Immature natural killer cell (primary cell): ENCODE data around the gene TBC1D16. TPM values are rescaled to one million over a fixed set of nuclear protein-coding genes. Genes with fewer than 3 reads are reported as not detected.
"Not testable (repeated sequence)": the region's sequence is repeated elsewhere in the genome, so short reads cannot be mapped to it uniquely, and the experiment has no call there.

Experiments used
- DNase-seq, 3 donors: peaks; one replicate each; pipeline ENCODE4 v3.0.0; 2022; ENCODE audit warnings: mixed read lengths in 1 of 3
- H3K27ac Mint-ChIP-seq, 6 donors: one replicate each; pipeline ENCODE4 v1.8.0; 2020; ENCODE audit warnings: mixed read lengths in 6 of 6, mild to moderate bottlenecking in 5 of 6, inconsistent platforms in 4 of 6, moderate library complexity in 3 of 6
- H3K27me3 Mint-ChIP-seq, 3 donors: one replicate each; pipeline ENCODE4 v1.8.0; 2020 to 2021; ENCODE audit warnings: low read depth in 3 of 3, mild to moderate bottlenecking in 3 of 3, mixed read lengths in 3 of 3, moderate library complexity in 3 of 3, inconsistent platforms in 1 of 3
- H3K36me3 Mint-ChIP-seq, 3 donors: one replicate each; pipeline ENCODE4 v1.8.0; 2020; ENCODE audit warnings: mixed read lengths in 3 of 3, inconsistent platforms in 2 of 3, mild to moderate bottlenecking in 2 of 3
- H3K4me1 Mint-ChIP-seq, 2 donors: one replicate each; pipeline ENCODE4 v1.8.0; 2020; ENCODE audit warnings: inconsistent platforms in 2 of 2, mild to moderate bottlenecking in 2 of 2, mixed read lengths in 2 of 2, moderate library complexity in 1 of 2
- H3K4me3 Mint-ChIP-seq, 5 donors: one replicate each; pipeline ENCODE4 v1.8.0; 2020; ENCODE audit warnings: mild to moderate bottlenecking in 5 of 5, mixed read lengths in 5 of 5, inconsistent platforms in 3 of 5, moderate library complexity in 3 of 5
- H3K9me3 Mint-ChIP-seq, 6 donors: one replicate each; pipeline ENCODE4 v1.8.0; 2020; ENCODE audit warnings: mild to moderate bottlenecking in 6 of 6, mixed read lengths in 6 of 6, inconsistent platforms in 4 of 6, moderate library complexity in 3 of 6
- polyA plus RNA-seq, 3 donors: library from polyadenylated mRNA; unstranded; fragments of 300-500 nt; fragmentation: Illumina TruSeq; gene quantifications; one replicate each; pipeline ENCODE4 v1.2.3, GENCODE V29; 2021

TBC1D16 gene
- polyA plus RNA-seq, 3 donors from 2014 or later: 0.27 TPM; not detected in 2

DNA sequence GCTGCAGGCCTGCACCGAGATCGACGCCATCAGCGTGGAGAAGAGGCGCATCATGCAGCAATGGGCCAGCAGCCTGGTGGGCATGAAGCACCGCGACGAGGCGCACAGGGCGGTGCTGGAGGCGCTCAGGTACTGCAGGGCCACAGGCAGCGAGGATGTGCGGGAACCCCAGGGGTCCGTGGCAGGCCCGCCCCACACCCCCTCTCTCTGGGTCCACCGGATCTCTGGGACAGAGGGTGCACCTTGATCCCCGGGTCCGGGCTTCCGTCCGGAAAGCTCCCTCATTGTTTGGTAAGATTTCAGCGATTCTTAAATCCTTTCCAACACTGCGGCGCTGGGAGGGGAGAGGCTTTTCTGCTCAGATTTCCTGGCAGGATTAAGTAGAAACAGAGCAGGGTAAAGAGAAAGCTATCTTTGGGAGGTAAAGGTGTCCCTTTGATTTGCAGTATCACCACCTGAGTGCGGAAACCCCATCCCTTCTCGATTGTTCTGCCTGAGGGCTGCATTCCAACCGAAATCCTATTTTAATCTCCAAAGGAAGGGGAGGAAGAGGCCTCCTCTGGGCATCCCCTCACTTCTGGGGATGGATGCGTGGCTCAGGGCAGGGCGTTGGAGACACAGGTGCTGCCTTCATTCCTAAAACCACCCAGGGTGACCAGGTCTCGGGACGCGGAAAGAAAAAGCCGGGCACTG lies 30.0 kb upstream of the TBC1D16 start:
- no peaks in the 10 kb centered on the region for H3K4me1 Mint-ChIP-seq
- no peak overlapping the region for H3K4me3 Mint-ChIP-seq
- H3K27ac Mint-ChIP-seq: no peak overlapping the region
- no peaks in the 10 kb centered on the region for H3K9me3 Mint-ChIP-seq
- no peak for DNase-seq
- no peaks in the 10 kb centered on the region for H3K36me3 Mint-ChIP-seq
- peaks cover 0 to 7% (median 0%) of the 10 kb centered on the region in 3 donors for H3K27me3 Mint-ChIP-seq

DNA sequence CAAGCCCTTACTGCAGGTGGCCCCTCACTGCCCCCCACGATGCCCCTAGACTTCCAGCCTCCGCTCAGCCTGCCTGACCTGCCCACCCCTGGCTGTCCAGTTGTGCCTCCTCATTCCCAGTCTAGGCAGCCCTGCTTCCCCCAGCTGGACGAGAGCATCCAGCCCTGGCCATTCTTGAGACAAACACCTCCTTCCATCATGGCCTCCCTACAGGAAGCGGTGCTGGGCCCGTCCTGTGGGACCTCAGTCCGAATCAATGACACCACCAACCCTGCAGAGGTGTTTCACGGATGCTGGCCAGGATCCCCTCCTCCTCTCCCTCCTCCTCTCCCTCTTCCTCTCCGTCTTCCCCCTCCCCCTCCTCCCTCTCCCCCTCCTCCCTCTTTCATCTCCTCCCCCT lies 29.0 kb upstream of the TBC1D16 start:
- no peaks in the 10 kb centered on the region for H3K36me3 Mint-ChIP-seq
- peaks cover 0 to 10% (median 0%) of the 10 kb centered on the region in 3 donors for H3K27me3 Mint-ChIP-seq
- H3K9me3 Mint-ChIP-seq: no peaks in the 10 kb centered on the region
- DNase-seq: no peak
- no peak overlapping the region for H3K4me3 Mint-ChIP-seq
- no peaks in the 10 kb centered on the region for H3K4me1 Mint-ChIP-seq
- no peak overlapping the region for H3K27ac Mint-ChIP-seq

DNA sequence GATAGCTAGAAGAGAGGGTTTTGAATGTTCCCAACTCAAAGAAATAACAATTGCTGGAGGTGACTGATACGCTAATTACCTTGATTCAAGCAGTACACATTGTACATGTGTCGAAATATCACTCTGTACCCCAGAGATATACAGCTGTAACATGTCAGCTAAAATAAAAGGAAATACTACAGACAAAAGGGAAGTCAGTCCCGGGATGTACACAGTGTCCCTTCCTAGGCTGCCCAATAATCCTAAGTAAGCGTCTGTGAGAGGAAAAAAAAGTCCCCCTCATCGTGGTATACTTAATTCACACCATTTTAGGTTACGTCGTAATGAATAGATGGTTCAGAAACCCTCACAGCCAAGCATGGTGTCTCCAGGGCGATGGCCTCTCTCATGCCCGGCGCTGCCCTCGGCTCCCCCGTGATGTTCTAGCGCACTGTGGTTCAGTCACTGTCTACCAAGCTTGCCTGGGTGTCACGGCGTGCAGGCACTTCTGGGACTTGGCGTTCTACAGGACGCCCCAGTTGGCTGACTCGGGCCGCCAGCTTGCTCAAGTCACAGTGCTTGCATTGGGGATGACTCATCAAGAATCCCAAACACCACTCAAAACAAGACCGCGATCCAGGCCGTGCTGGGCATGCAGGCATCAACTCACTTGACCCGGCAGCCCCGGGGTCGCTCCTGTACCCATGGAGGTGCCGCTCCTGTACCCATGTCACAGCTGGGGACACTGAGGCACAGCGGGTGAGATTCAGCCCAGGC lies 28.3 kb upstream of the TBC1D16 start:
- Mint-ChIP-seq H3K4me3 (no peak overlapping the region), H3K4me1 (no peaks in the 10 kb centered on the region), H3K36me3 (no peaks in the 10 kb centered on the region), H3K27ac (no peak overlapping the region), H3K9me3 (no peaks in the 10 kb centered on the region), H3K27me3 (peaks cover 0 to 5% (median 0%) of the 10 kb centered on the region in 3 donors)
- no peak for DNase-seq

DNA sequence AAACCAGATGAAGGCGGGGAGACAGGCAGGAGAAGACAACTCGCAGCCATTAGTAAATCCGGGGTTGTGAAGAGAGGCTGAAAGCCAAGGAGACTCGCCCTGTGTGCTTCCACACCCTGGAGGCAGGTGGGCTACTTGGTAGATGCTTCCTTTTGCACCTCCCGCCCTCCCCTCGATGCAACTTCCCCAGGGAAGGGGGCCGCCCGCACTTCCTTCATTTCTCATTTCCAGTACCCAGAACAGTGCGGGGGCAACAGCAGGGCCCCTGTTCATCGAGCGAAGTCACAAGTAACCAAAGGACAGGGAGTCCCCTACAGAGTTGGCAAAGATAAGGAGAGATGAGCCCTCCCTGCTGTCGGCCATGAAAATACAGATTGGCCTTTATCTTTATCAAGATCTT lies 25.7 kb upstream of the TBC1D16 start:
- no peak for DNase-seq
- Mint-ChIP-seq H3K27me3 (peaks cover 0 to 5% (median 0%) of the 10 kb centered on the region in 3 donors), H3K9me3 (no peaks in the 10 kb centered on the region), H3K36me3 (no peaks in the 10 kb centered on the region), H3K27ac (no peak overlapping the region), H3K4me1 (no peaks in the 10 kb centered on the region), H3K4me3 (no peak overlapping the region)

DNA sequence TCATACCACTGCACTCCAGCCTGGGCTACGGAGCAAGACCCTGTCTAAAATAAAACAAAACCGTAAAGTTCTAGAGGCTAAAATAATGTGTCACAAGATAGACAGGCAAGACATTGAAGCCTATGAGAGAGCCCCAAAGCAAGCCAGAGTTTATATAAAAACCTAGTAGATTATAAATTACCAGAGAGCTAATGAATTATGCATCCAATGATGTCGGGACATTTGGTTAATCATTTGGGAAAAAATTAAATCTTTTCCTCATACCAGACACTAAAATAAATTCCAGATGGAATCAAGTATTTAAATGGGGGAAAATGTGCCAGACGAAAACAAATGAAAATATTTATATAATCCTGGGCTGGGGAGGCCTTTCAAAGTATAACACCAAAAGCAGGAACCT lies 25.0 kb upstream of the TBC1D16 start:
- H3K36me3 Mint-ChIP-seq: no peaks in the 10 kb centered on the region
- no peaks in the 10 kb centered on the region for H3K4me1 Mint-ChIP-seq
- H3K27ac Mint-ChIP-seq: no peak overlapping the region
- no peak overlapping the region for H3K4me3 Mint-ChIP-seq
- H3K27me3 Mint-ChIP-seq: peaks cover 0 to 5% (median 0%) of the 10 kb centered on the region in 3 donors
- H3K9me3 Mint-ChIP-seq: no peaks in the 10 kb centered on the region
- DNase-seq: no peak

DNA sequence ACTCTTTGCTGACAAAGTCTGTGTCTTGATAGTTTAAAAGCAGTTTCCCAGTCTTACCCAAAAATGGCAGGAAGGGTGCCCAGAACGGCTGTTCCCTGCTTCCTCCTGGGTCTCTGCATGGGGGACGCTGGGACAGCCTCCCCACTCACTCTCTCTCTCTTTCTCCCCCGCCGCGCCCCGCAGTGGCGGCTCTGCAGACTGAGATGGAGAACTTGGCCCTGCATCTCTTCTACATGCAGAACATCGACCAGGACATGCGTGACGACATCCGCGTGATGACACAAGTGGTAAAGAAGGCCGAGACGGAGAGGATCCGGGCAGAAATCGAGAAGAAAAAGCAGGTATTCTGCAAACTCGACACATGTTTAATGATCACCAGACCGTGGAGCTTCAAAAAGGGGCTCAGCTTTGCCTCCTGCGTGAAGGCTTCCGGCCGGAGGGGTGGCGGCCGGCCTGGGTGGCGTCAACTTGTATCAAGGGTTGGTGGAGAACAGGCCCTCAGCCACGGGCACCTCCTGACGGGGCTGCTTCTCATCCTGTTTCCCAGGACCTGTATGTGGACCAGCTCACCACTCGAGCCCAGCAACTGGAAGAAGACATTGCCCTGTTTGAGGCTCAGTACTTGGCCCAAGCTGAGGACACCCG lies 22.8 kb upstream of the TBC1D16 start:
- Mint-ChIP-seq H3K27ac (no peak overlapping the region), H3K9me3 (no peaks in the 10 kb centered on the region), H3K27me3 (peaks cover 0 to 5% (median 0%) of the 10 kb centered on the region in 3 donors), H3K4me3 (no peak overlapping the region), H3K36me3 (no peaks in the 10 kb centered on the region), H3K4me1 (no peaks in the 10 kb centered on the region)
- no peak for DNase-seq

DNA sequence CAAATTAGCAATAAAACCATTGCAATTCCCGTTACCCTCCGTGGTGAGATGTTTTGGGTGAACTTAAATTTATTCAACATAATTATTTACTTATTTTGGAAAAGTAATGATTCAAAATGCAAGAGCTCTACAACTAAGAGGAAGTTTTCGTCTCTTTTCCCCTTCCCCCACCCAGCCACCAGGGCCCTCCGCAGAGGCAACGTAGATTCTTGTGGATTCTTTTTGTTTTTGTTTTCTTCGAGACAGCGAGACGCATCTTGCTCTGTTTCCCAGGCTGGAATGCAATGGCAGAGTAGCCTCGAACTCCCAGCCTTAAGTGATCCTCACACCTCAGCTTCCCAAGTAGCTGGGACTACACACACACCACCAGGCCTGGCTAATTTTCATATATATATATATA lies 19.9 kb upstream of the TBC1D16 start:
- Mint-ChIP-seq H3K4me3 (no peak overlapping the region), H3K27ac (no peak overlapping the region)

DNA sequence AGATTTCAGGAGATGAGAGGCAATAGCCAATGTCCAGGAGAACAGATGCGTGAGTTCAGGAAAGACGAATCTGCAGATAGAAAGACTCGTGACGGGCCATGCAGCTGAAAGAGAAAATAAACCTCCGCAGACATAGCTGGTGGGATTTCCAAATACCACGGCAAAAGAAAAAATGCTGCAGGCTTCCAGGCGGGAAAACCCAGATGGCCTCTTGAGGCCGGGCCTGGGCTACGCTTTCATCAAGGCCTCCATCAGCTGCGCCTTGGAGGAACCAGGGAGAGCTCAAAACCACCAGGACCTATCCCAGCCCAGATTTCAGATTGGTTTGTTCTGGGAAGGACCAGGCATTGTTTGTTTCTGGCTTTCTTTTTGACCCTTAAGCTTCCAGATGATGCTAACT lies 17.4 kb upstream of the TBC1D16 start:
- Mint-ChIP-seq H3K9me3 (no peaks in the 10 kb centered on the region), H3K27ac (no peak overlapping the region), H3K4me3 (no peak overlapping the region), H3K36me3 (no peaks in the 10 kb centered on the region), H3K27me3 (peaks cover 3 to 11% (median 3%) of the 10 kb centered on the region in 3 donors), H3K4me1 (no peaks in the 10 kb centered on the region)
- DNase-seq: no peak

More for the DNA sequence above, 19.9 kb upstream of the TBC1D16 start:
- Mint-ChIP-seq H3K27me3 (peaks cover under 1 to 7% (median 5%) of the 10 kb centered on the region in 3 donors), H3K4me1 (no peaks in the 10 kb centered on the region), H3K36me3 (no peaks in the 10 kb centered on the region), H3K9me3 (no peaks in the 10 kb centered on the region)
- DNase-seq: no peak

DNA sequence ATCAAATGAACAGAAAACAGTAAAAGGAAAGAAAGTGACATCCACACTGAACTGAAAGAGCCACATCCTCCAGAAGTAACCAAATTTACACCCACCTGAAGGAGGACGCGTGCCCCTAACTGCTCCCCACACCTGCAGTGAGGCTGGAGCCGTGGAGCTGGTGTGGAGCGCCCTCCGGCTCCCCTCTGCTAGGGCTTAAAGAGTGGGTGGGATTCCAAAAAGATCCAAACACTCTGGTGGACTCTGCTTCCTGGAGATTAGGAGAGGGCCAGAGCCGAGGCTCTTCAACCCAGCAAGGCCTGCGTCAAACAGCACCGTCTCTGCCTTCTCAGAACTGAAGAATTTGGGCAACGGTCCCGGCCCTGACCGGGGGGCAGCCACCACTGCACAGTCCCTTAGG lies 16.0 kb upstream of the TBC1D16 start:
- Mint-ChIP-seq H3K4me3 (no peak overlapping the region), H3K9me3 (no peaks in the 10 kb centered on the region), H3K36me3 (no peaks in the 10 kb centered on the region), H3K27ac (no peak overlapping the region), H3K27me3 (peaks cover 3 to 11% (median 3%) of the 10 kb centered on the region in 3 donors), H3K4me1 (no peaks in the 10 kb centered on the region)
- DNase-seq: no peak

DNA sequence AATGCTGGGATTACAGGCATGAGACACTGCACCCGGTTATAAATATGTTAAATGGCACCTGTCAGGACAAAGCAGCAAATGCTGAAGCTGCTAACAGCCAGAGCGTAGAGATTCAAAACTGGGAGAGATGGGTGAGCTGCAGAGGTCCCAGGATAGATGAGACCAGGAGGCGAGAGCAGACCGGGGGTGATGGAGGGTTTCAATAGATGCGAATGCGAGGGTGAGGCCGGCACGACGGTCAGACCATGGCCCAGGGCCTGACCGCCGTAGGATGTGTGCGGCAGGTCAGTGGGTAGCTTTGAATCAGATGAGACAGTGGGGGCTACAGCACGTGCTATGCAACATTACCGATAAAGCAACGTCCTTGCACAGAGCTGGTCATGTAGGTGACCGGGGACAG lies 15.0 kb upstream of the TBC1D16 start:
- Mint-ChIP-seq H3K4me3 (no peak overlapping the region), H3K27me3 (peaks cover 3 to 13% (median 3%) of the 10 kb centered on the region in 3 donors), H3K9me3 (no peaks in the 10 kb centered on the region), H3K27ac (no peak overlapping the region), H3K36me3 (no peaks in the 10 kb centered on the region), H3K4me1 (no peaks in the 10 kb centered on the region)
- no peak for DNase-seq

DNA sequence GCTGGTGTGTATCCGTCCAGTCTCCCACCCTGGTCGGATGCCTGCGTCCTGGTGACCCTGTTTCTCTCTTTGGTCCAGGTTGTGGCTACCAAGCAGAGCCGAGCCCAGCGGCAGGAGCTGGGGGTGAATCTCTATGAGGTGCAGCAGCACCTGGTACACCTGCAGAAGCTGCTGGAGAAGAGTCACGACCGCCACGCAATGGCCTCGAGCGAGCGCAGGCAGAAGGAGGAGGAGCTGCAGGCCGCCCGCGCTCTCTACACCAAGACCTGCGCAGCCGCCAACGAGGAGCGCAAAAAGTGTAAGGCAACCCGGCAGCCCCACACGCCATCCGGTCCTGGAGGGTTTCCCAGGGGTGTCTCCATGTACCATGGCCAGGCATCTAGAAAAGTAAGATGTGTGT lies 14.3 kb upstream of the TBC1D16 start:
- no peak for DNase-seq
- peaks cover 3 to 14% (median 3%) of the 10 kb centered on the region in 3 donors for H3K27me3 Mint-ChIP-seq
- no peak overlapping the region for H3K4me3 Mint-ChIP-seq
- H3K27ac Mint-ChIP-seq: no peak overlapping the region
- no peaks in the 10 kb centered on the region for H3K9me3 Mint-ChIP-seq
- no peaks in the 10 kb centered on the region for H3K4me1 Mint-ChIP-seq
- no peaks in the 10 kb centered on the region for H3K36me3 Mint-ChIP-seq

DNA sequence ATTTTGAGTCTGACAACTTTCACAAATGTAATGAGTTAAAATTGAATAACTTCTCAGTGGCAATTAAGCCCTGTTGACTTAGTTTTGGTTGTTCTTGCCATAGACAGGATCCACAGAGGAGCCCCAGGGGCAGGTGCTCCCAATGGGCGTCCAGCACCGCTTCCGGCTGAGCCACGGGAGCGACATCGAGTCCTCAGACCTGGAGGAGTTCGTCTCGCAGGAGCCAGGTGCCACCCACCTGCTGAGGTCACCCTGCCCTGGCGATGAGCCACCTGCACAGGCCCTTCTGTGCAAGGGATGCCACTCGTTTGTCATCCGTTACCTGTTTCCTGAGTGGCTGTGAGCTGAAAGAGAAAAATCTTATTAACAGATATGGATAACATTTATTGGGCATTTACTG lies 11.5 kb upstream of the TBC1D16 start:
- no peak overlapping the region for H3K4me3 Mint-ChIP-seq

DNA sequence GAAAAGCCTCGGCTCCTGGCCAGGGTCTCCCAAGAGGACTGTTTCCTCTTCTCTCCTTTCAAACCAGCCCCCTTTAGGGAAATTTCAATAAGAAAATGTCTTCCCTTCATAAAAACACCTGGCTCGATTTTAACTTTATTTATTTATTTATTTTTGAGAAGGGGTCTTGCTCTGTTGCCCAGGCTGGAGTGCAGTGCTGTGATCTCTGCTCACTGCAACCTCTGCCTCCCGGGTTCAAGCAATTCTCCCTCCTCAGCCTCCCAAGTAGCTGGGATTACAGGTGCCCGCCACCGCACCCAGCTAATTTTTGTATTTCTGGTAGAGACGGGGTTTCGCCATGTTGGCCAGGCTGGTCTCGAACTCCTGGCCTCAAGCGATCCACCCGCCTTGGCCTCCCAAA lies 11.0 kb upstream of the TBC1D16 start:
- not testable (repeated sequence) for H3K4me1 Mint-ChIP-seq, H3K36me3 Mint-ChIP-seq, H3K27ac Mint-ChIP-seq, H3K9me3 Mint-ChIP-seq, DNase-seq, H3K4me3 Mint-ChIP-seq
- H3K27me3 Mint-ChIP-seq: peaks cover 3 to 16% (median 3%) of the 10 kb centered on the region in 3 donors

More for the DNA sequence above, 11.5 kb upstream of the TBC1D16 start:
- H3K27me3 Mint-ChIP-seq: peaks cover 3 to 16% (median 3%) of the 10 kb centered on the region in 3 donors
- no peaks in the 10 kb centered on the region for H3K9me3 Mint-ChIP-seq
- H3K36me3 Mint-ChIP-seq: no peaks in the 10 kb centered on the region
- DNase-seq: no peak
- H3K27ac Mint-ChIP-seq: no peak overlapping the region
- H3K4me1 Mint-ChIP-seq: no peaks in the 10 kb centered on the region

DNA sequence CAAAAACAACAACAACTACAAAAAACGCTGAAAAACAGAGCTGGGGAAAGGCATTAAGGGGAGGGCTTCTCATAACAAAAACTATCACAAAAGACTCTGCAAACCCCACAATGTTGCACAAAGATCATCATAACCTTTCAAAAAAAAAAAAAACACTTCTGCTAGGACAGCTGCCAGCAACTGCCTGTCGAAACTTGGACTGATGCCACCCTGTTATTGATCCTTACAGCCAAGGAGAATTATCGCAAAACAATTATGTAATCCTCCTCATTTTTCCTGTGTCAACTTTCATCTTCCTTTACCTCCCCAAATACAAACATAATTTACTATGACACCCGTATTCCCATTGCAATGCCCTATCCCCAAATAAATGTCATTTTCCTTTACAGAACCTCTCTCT lies 10.0 kb upstream of the TBC1D16 start:
- no peak for DNase-seq
- Mint-ChIP-seq H3K9me3 (no peaks in the 10 kb centered on the region), H3K4me3 (no peak overlapping the region), H3K27ac (no peak overlapping the region), H3K27me3 (peaks cover 0 to 12% (median 3%) of the 10 kb centered on the region in 3 donors), H3K4me1 (no peaks in the 10 kb centered on the region), H3K36me3 (no peaks in the 10 kb centered on the region)
